Measurements from ENCODE around the gene CACNA1C. TPM values are rescaled to one million over a fixed set of nuclear protein-coding genes. Genes with fewer than 3 reads are reported as not detected.

The CACNA1C gene
- total RNA-seq, 2 donors from 2014 or later: 0.86 to 6.3 TPM

- no peak overlapping the region for H3K27ac Mint-ChIP-seq
- WGBS, 2 experiments (ENCODE audit: insufficient coverage in 1 of 2, insufficient read length in 1 of 2): 87 to 96% methylated on average over 9 to 11 of the region's 11 CpGs
- peaks cover 12% of the 10 kb centered on the region for H3K4me1 Mint-ChIP-seq
- H3K27me3 Mint-ChIP-seq (ENCODE audit: insufficient read depth): peaks cover 8% of the 10 kb centered on the region
- H3K36me3 ChIP-seq (ENCODE audit: control insufficient read depth, insufficient read depth, low read length): no peaks in the 10 kb centered on the region
- no peak overlapping the region for H3K4me3 Mint-ChIP-seq
- H3K9me3 Mint-ChIP-seq: no peaks in the 10 kb centered on the region
- H3K27me3 ChIP-seq (ENCODE audit: control insufficient read depth, insufficient read depth, low read length, poor library complexity, severe bottlenecking): no peaks in the 10 kb centered on the region
- no peaks in the 10 kb centered on the region for H3K4me1 ChIP-seq (ENCODE audit: control insufficient read depth, insufficient read depth, low read length)
- no peak for DNase-seq
- H3K9me3 ChIP-seq (ENCODE audit: control insufficient read depth, low read length): no peaks in the 10 kb centered on the region
- H3K9ac ChIP-seq (ENCODE audit: extremely low read depth, low read length, poor library complexity, severe bottlenecking): no peak overlapping the region
- no peak overlapping the region for H3K27ac ChIP-seq (ENCODE audit: low read depth, low read length)
- H3K4me3 ChIP-seq (ENCODE audit: low read length): no peak overlapping the region
- H3K36me3 Mint-ChIP-seq (ENCODE audit: low read depth): no peaks in the 10 kb centered on the region
- TF ChIP-seq, protein P1, sequence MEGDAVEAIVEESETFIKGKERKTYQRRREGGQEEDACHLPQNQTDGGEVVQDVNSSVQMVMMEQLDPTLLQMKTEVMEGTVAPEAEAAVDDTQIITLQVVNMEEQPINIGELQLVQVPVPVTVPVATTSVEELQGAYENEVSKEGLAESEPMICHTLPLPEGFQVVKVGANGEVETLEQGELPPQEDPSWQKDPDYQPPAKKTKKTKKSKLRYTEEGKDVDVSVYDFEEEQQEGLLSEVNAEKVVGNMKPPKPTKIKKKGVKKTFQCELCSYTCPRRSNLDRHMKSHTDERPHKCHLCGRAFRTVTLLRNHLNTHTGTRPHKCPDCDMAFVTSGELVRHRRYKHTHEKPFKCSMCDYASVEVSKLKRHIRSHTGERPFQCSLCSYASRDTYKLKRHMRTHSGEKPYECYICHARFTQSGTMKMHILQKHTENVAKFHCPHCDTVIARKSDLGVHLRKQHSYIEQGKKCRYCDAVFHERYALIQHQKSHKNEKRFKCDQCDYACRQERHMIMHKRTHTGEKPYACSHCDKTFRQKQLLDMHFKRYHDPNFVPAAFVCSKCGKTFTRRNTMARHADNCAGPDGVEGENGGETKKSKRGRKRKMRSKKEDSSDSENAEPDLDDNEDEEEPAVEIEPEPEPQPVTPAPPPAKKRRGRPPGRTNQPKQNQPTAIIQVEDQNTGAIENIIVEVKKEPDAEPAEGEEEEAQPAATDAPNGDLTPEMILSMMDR (conservative IDR thresholded peaks at IDR 0.05): no peak
These were observed 460.6 kb downstream of the CACNA1C start for GRCh38 chr12:2513141-2514037.

DNA sequence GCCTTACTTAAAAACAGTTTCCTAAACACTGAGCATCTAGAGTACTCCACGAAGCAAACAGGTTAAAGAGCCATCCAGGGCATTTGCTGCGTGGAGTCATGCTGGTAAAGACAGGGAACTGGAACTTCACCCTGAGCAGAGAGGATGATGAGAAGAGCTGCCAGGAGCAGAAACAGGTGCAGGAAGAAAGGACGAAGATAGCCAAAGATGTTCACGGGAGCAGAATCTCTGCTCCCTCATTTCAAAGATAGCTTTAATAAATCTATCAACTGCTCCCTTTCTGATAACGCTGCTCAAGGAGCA lies 461.2 kb downstream of the CACNA1C start:
- Mint-ChIP-seq H3K9me3 (no peaks in the 10 kb centered on the region), H3K27ac (no peak overlapping the region), H3K4me1 (peaks cover 12% of the 10 kb centered on the region), H3K36me3 (ENCODE audit: low read depth) (no peaks in the 10 kb centered on the region), H3K4me3 (no peak overlapping the region), H3K27me3 (ENCODE audit: insufficient read depth) (peaks cover 8% of the 10 kb centered on the region)
- TF ChIP-seq, protein P1 (conservative IDR thresholded peaks at IDR 0.05): no peak
- Histone ChIP-seq H3K27me3 (ENCODE audit: control insufficient read depth, insufficient read depth, low read length, poor library complexity, severe bottlenecking) (no peaks in the 10 kb centered on the region), H3K4me1 (ENCODE audit: control insufficient read depth, insufficient read depth, low read length) (no peaks in the 10 kb centered on the region), H3K9ac (ENCODE audit: extremely low read depth, low read length, poor library complexity, severe bottlenecking) (no peak overlapping the region), H3K36me3 (ENCODE audit: control insufficient read depth, insufficient read depth, low read length) (no peaks in the 10 kb centered on the region), H3K27ac (ENCODE audit: low read depth, low read length) (no peak overlapping the region), H3K4me3 (ENCODE audit: low read length) (no peak overlapping the region), H3K9me3 (ENCODE audit: control insufficient read depth, low read length) (no peaks in the 10 kb centered on the region)
- DNase-seq: no peak
- 94 to 95% methylated on average over 4 to 5 of the region's 5 CpGs for WGBS, 2 experiments (ENCODE audit: insufficient coverage in 1 of 2, insufficient read length in 1 of 2)

GRCh38 chr12:2520722-2521246 lies 468.0 kb downstream of the CACNA1C start:
- Histone ChIP-seq H3K9ac (ENCODE audit: extremely low read depth, low read length, poor library complexity, severe bottlenecking) (no peak overlapping the region), H3K27ac (ENCODE audit: low read depth, low read length) (no peak overlapping the region), H3K27me3 (ENCODE audit: control insufficient read depth, insufficient read depth, low read length, poor library complexity, severe bottlenecking) (no peaks in the 10 kb centered on the region), H3K9me3 (ENCODE audit: control insufficient read depth, low read length) (no peaks in the 10 kb centered on the region), H3K4me3 (ENCODE audit: low read length) (no peak overlapping the region), H3K4me1 (ENCODE audit: control insufficient read depth, insufficient read depth, low read length) (no peaks in the 10 kb centered on the region), H3K36me3 (ENCODE audit: control insufficient read depth, insufficient read depth, low read length) (no peaks in the 10 kb centered on the region)
- H3K4me3 Mint-ChIP-seq: no peak overlapping the region
- no peak for DNase-seq
- no peak overlapping the region for H3K27ac Mint-ChIP-seq
- peaks cover 5% of the 10 kb centered on the region for H3K4me1 Mint-ChIP-seq
- TF ChIP-seq, protein P1 (conservative IDR thresholded peaks at IDR 0.05): no peak
- H3K9me3 Mint-ChIP-seq: peaks cover 5% of the 10 kb centered on the region
- peaks cover 30% of the 10 kb centered on the region for H3K27me3 Mint-ChIP-seq (ENCODE audit: insufficient read depth)
- 86 to 100% methylated on average over 3 to 5 of the region's 5 CpGs for WGBS, 2 experiments (ENCODE audit: insufficient coverage in 1 of 2, insufficient read length in 1 of 2)
- H3K36me3 Mint-ChIP-seq (ENCODE audit: low read depth): no peaks in the 10 kb centered on the region

Data from endodermal cell (in vitro differentiated cells).